GM21737 (cell line): ENCODE measurements around the gene SCGB3A2.
"Not testable (repeated sequence)": the region's sequence is repeated elsewhere in the genome, so short reads cannot be mapped to it uniquely, and the experiment has no call there.

Experiments
- ATAC-seq: cut with Tn5 transposase; IDR thresholded peaks from one replicate; pipeline ENCODE4 v1.9.1; 2021; ENCODE audit warnings: mild to moderate bottlenecking, moderate library complexity; ENCODE audit not compliant: unreplicated experiment

The SCGB3A2 gene

DNA sequence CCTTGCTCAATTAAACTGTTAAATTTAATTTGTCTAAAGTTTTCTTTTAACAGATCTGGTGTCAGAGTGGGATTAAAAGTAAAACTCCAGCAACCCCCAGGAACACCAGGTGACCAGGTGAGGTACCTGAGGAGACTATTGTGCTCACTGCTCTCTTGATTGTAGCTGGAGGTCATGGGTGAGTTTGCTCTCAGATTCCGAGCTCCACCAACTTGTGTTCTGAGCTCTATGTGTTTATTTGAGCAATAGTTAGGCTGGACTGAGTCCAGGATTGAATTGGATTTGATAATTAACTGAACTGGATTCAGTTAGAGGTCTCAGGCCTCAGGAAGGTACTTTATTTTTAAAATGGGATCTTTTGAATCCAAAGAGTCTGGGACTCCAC is 17.9 kb upstream of the SCGB3A2 start:
- ATAC-seq: no peak

DNA sequence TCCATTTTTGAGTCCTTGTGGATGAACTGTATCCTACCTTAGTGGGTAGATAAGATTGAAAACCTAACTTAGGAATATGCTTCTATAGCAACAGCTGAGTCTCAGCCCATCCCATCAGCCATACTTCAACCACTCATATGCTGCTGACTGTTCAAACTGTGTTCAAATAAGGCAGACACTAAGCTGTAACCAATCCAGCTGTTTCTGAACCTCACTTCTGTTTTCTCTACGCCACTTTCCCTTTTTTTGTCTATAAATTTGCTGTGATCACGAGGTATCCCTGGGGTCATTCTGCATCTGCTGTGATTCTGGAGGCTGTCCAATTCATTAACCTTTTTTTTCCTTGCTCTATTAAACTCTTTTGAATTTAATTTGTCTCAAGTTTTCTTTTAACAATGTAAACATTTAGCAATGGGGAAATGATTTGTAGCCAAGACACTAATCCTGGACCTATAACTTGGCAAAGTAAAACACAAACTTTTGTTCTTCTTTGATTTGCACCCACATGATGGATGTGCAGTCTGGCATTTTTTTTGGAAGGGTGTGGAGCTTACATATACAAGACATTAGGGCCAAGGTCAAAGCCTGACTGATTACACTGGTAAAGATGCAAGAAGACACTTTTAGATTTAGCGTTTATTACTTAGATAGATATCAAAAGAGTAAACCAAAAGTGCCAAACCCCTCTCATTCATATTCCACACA is 14.9 kb upstream of the SCGB3A2 start:
- ATAC-seq: no peak

DNA sequence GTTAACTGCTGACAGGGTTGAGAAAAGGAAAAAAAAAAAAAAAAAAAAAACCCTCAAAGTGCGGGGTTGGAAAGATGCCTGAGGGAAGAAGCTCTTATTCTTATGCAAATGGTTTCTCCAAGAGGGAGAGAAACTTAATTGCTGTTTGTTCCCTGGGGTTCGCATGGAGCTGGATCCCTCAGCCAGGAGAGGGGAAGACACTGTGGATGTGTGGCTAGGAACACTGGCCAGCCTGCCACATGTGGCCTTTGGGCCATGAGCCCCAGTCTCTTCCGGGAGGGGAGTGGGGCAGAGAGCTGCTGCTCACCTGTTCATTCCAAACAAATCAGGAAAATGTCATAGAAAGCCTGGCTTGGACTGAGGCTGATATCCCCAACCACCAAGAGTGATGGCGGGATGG is 9.4 kb upstream of the SCGB3A2 start:
- ATAC-seq: no peak

DNA sequence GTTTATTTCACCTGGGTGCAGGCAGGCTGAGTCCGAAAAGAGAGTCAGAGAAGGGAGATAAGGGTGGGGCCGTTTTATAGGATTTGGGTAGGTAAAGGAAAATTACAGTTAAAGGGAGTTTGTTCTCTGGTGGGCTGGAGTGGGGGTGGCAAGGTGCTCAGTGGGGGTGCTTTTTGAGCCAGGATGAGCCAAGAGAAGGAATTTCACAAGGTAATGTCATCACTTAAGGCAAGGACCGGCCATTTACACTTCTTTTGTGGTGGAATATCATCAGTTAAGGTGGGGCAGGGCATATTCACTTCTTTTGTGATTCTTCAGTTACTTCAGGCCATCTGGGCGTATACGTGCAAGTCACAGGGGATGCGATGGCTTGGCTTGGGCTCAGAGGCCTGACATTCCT is 8.6 kb upstream of the SCGB3A2 start:
- not testable (repeated sequence) for ATAC-seq

DNA sequence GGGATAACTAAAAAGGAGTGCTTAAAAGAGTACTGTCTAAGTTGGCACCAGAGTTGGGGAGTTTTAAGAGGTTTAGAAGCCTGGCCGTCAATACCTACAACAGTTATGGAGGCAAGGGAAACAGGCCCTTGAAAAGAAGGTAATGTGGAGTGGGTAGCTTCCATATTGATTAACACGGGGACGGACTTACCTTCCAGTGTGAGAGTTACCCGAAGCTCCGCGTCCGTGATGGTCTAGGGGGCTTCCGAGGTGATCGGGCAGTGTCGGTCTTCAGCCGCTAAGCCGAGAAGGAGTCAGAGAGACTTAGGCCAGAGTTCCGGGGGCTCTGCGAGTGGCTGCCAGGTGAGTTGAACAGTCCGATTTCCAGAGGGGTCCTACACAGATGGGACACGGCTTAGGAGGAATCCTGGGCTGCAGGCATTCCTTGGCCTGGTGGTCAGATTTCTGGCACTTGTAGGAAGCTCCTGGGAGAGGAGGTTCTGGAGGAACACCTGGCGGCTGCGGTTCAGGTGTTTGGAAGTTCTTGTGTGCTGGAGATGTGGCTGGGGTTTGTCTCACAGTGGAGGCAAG is 6.4 kb upstream of the SCGB3A2 start:
- ATAC-seq: not testable (repeated sequence)

DNA sequence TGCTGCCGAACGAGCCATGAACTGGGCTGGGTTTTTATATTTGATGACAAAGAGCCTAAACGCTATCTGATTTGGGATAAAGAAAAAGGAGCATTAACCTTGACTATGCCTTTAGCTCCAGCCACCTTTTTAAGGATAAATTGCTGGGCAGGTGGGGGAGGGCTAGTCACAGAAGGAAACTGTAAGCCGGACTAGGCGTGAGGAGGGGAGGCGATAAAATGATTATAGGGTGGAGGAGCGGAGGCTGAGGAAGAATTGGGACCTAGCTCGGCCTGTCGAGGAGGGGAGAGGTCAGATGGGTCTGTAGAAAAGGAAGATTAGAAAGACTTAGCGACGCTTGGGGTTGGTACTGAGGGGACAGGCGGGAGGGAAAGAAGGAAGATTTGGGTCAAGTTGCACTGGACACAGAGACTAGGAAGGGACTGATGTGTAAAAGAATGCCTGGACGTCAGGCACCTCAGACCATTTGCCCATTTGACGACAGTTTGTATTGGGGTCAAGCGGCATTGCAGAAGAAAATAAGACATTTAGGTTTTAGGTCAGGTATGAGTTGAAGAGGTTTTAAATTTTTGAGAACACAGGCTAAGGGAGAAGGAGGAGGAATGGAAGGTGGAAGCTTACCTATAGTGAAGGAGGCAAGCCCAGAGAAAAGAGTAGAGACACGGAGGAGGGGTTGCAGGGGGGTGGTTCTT is 5.6 kb upstream of the SCGB3A2 start:
- not testable (repeated sequence) for ATAC-seq

DNA sequence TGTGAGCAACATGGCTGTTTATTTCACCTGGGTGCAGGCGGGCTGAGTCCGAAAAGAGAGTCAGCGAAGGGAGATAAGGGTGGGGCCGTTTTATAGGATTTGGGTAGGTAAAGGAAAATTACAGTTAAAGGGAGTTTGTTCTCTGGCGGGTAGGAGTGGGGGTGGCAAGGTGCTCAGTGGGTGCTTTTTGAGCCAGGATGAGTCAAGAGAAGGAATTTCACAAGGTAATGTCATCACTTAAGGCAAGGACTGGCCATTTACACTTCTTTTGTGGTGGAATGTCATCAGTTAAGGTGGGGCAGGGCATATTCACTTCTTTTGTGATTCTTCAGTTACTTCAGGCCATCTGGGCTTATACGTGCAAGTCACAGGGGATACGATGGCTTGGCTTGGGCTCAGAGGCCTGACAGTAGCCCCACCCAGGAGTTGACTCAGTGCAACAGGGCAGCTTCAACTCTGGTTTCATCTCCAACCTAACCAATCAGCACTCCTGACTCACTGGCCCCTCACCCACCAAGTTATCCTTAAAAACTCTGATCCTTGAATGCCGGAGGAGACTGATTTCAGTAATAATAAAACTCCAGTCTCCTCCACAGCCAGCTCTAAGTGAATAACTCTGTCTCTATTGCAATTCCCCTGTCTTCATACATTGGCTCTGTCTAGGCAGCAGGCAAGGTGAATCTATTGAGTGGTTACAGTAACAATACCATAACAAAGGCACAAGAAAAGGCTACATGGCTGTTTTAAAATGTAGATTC is 4.2 kb upstream of the SCGB3A2 start:
- ATAC-seq: not testable (repeated sequence)

DNA sequence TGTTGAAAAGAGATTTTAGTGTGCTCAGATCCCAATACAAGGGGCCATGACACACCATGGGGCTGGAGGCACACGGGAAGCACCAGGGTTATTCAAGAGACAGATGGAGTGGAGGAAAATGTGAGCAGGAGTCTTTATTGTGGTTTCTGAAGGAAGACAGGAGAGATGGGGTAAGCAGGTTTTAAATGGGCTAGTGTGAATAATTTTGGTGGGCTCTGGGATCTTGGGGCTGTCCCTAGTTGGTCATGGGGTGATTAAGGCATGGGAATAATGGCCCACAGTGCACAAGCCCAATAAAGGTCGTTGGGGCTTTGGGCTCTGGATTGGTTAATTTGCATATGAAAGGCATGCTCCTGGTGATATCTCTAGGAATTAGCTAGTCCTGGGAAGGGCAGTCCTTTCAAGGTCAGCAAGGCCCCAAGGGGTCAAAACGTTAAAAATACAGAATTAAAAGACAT is 3.6 kb upstream of the SCGB3A2 start:
- ATAC-seq: no peak

DNA sequence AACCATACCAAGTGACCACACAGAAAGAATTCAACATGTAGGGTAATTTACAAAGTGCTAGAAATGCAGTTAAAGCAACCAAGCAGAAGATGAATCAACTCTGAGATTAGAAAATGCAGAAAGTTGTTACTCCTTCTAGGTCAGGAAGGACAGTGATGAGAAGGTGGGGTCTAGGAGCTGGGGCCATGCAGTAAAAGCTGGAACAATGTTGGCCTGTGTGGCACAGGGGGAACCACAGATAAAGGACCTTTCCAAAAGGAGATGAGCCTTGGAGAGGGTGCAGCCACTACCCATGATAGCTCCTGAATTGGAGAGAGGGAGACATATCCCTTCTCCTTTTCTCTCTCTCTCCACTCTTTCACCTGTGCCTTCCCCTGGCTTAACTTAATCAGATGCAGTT is 2.4 kb upstream of the SCGB3A2 start:
- ATAC-seq: no peak

DNA sequence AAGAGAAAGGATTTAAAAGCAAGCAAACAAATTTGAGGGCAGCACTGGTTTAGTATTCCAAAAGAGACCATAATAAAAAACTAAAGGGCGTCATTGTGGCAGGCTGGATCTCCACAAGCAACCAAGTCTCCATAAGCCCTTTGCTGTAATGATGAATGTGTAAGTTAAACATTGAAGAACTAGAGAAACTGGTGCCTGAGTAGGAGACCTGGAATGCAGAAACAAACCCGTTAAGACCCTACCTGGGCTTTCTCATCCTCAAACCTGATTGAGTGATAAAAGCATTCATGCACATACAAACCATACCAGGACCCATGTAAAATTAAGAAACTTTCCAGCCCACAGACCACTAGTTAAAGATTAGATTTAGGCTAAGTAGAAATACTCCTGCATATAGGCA is 1.9 kb upstream of the SCGB3A2 start:
- ATAC-seq: no peak

DNA sequence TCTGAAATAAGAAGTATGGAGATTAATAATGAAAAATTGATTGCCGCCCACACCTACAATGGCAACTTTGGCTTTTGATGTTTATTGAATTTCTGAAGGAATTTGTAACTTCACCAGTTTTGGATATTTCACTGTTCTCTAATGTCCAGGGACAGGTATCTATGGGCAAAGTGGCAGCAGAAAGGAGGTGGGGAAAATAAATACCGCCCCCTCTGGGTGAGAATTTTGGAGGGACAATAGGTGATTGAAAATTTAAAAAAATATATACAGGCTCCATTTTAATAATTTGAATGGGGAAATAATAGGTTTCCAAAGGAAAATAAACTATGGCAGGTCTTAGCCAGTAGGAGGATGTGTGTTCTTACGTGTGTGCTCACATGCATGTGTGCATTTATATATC is 1.3 kb downstream of the SCGB3A2 start:
- ATAC-seq: no peak

DNA sequence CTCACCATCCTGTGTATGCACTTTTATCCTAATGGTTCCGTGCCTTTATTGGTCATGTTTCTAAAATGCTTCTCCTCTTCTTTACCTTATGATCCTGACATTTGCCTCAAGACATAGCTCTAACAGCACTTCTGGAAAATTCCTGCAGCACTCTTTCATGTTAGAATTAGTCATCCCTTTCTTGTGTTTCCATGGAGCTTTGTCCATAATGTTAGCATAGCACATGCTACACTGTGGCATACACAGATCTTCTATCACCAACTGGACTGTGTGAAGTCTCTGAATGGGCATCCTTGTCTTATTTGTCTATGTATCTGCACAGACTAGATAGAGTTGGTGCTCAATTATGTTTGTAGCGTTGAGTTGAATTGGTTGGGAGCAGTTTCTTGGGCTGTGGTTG is 2.0 kb downstream of the SCGB3A2 start:
- no peak for ATAC-seq

DNA sequence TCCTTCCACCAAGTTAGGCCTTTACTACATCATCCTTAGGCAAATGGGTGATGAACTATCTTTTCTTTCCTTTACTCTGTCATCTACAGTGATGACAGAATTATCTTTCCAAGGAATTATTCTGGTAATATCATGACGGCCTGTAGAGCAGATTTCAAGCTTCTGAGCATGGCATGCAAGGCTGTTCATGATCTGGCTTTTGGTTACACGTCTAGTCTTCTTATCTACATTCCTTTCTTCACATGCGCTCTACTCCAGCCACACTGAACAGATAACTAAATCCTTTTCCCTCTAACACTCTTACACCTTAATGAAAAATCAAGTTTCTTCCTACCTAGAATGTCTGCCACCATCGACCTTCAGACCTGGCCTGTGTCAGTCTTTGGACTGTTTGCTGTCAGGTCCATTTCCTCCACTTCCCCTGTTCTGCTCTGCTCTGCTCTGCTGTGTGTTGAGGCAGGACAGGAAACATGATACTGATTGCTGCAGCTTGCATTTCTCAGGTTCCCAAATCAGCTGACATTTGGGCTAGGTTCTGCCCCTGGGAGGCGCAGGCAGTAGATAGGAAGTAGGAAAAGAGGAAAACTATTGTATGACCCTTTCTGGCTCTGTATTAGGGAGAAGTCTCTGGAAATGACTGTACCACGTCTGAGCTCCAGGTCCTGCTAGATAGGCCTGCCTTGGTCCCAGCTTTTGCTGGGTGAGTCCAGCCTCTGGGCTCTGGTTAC is 4.2 kb downstream of the SCGB3A2 start:
- ATAC-seq: no peak

DNA sequence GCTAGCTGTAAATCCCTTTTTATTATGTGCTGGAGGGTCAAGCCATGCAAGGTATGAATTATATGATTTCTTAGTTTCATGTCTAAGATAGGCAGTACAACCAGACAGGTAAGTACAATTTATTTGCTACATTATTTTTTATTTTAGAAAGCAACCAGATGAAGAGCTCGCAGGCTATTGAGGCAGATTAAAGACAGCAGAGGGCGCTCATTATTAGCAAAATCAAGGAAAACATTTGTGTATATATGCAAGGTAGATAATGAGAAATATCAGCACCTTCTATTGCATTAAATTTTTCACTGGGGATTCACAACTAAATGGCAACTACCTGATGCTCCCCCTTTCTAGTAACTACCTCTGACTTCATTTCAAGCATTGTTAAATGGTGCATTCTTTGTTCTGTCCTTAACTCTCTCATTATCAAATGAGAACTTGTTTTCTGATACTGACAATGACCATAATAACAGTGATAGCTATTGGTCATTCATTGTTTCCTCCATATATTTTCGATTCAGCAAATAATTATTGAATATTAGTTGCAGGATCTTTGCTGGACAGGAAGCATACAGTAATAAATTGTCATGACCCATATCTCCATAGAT is 8.6 kb downstream of the SCGB3A2 start:
- ATAC-seq: no peak

DNA sequence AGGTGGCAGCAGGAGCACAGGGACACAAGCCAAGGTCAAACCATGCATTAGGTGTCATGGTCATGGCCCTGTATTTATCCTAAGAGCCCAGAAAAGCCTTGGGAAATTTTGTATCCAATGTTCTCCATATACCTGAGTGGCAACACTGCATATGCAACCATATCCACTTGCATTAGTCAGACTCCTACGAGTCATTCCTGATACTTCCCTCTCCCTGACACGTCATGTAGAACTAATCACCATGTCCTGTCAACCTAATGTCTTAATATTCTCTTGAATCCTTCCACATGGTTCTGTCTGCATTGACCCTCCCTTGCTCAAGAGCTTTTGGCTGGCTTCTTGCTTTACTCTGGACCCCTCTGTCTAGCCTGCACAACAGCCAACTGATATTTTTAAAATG is 9.4 kb downstream of the SCGB3A2 start:
- ATAC-seq: no peak

DNA sequence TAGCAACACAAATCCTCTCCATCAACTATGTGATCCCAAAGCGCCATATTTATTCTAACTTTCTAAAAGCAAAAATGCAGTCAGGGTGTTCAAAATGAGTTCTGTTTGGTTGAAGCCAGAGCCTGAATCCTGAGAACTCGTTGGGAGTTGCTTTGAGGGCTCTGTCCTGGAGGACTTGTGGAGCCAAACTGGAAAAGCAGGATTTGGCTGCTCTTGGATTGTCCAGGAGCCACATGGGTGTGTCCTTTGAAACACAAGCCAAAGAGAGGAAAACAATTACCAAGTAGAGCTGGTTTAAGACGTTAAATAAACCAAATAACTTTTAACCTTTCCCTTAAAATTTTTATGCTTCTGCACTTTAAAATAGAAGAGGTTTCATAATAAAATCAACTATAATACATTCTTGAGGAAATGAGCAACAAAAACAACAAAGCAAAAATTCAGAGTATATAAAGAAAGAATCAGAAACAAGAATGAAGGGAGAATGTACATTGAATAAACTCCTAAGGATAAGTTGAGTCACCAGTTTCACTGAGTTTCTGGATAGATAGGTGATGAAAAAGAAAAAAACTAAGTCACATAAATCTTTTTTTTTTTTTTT is 14.3 kb downstream of the SCGB3A2 start:
- no peak for ATAC-seq

DNA sequence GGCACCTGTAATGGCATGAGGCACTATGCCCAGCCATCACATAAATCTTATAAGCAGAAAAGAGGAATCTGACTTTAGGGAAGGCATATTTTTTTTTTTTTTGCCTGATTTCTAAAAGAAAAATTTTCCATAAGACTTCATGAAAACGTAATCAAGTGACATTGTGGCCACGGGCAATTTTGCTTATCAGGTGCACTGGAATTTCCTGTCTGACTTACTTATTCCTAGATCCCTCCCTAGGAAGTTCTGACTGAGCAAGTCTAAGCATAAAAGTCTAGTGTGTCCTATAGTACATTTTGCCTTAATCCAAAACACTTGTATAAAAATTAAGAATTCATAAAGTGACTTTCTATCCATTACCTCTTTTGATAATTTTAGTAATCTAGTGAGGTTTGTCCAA is 15.3 kb downstream of the SCGB3A2 start:
- ATAC-seq: no peak

DNA sequence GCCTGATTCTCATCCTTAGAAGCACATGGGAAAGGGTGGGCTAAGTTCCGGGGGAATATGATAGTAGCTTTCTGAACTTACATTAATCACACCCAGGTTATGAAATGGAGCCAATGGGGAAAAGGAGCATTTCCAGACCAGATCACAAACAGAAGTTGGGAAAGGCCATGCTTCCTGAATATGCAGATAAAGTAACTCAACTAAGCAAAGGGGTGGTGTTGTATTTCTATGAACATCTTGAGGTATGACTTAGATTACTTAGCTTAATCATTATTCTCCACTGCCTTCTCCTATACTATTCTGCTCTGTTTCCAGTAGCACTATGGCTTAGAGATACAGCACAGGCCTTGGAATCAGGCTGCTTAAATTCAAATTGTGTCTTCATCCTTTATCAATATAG is 17.4 kb downstream of the SCGB3A2 start:
- no peak for ATAC-seq

DNA sequence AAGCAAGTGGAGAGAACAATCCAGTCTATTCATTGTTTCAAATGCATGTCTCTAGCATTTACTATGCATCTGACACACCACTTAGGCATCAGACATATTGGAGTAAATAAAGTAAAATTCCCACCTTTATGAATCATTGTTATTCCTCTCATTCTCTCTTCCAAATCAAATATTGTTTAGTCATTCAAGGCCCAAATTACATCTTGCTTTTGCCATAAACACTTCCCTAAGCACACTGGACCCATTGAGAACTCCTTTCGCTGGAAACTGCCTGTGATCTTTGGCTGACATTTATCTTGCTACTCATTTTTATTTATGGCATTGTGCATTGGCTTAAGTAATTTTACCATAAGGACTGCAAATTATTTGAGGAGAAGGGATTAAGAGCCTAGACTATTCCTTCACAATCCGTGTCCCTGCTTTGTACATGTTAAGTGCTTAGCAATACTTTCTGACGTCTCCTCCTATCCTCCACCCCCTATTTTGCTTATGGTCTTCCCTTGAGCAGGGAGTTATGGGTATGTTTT is 20.4 kb downstream of the SCGB3A2 start:
- ATAC-seq: no peak

DNA sequence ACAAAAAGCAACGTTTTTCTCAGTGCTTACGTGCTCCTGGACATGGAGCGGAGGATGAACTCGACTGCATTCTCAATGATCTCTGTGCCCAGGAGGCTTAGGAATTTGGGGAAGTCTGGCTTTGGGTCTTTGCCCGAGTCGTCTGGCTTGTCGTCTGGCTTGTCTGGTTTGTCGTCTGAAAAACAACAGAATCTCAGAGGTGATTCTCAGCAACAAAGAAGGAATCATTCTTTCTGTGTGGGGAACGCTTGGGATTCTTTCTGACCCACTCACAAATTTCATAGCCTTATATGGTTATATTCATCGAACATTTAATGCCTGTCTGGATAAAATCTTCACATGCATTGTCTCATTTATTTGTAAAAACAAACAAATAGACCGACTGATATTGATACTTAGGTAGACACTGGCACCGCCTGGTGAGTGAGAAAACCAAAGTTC is 23.1 kb downstream of the SCGB3A2 start:
- no peak for ATAC-seq
